ENCODE results near the gene MAPK4. TPM values are rescaled to one million over a fixed set of nuclear protein-coding genes. Genes with fewer than 3 reads are reported as not detected.
"Not testable (repeated sequence)": the region's sequence is repeated elsewhere in the genome, so short reads cannot be mapped to it uniquely, and the experiment has no call there.

The MAPK4 gene
- total and polyA plus RNA-seq, 2 of the 4 experiments (the other 2 are of a cell fraction): not detected

DNA sequence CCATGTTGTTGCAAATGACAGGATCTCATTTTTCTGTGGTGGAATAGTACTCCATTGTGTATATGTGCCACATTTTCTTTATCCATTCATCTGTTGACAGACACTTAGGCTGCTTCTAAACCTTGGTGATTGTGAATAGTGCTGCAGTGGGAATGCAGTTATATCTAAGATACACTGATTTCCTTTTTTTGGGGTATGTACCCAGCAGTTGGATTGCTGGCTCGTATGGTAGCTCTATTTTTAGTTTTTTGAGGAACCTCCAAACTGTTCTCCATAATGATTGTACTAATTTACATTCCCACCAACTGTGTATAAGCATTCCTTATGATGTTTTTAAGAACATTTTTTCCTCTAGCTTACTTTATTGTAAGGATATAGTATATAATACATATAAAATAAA, 8.2 kb upstream of the MAPK4 start:
- H3K18ac ChIP-seq (ENCODE audit: low read depth, low read length); H2BK20ac ChIP-seq (ENCODE audit: low read depth, low read length); H3K4me2 ChIP-seq (ENCODE audit: low read depth, low read length); H4K91ac ChIP-seq (ENCODE audit: insufficient read depth, low read depth, low read length); DNase-seq; H3K4me3 ChIP-seq (ENCODE audit: insufficient read depth, low read depth, low read length); H2AK9ac ChIP-seq (replicated peaks; ENCODE audit: low read depth, low read length, poor library complexity); H3K56ac ChIP-seq (ENCODE audit: extremely low read depth, insufficient read depth, low read length); ATAC-seq (ENCODE audit: low read depth); H3K27me3 ChIP-seq (ENCODE audit: control insufficient read depth, insufficient read depth, low read length); H2BK15ac ChIP-seq (ENCODE audit: low read depth, low read length); in situ Hi-C loops (cut with MboI; ENCODE audit: low sequenced_read_pairs); H2AFZ ChIP-seq (replicated peaks; ENCODE audit: low read length, poor library complexity); H4K5ac ChIP-seq (ENCODE audit: low read depth, low read length); H3K79me1 ChIP-seq (ENCODE audit: low read depth in 1 of 2, low read length in 2 of 2); H3K9me1 ChIP-seq (ENCODE audit: insufficient read depth, low read length); H2AK5ac ChIP-seq (ENCODE audit: low read depth, low read length); CTCF ChIA-PET; H3K27ac ChIP-seq (ENCODE audit: insufficient read depth, low read length); H4K8ac ChIP-seq (ENCODE audit: low read depth in 2 of 2, low read length in 2 of 2); H3K36me3 ChIP-seq (ENCODE audit: control insufficient read depth, insufficient read depth, low read length); H4K20me1 ChIP-seq (ENCODE audit: insufficient read depth, low read length); intact Hi-C loops (cut with micrococcal nuclease); H3K9me3 ChIP-seq (ENCODE audit: control insufficient read depth, insufficient read depth, low read length); H3K4me1 ChIP-seq (ENCODE audit: control insufficient read depth, insufficient read depth, low read length); dilution Hi-C loops (cut with HindIII; ENCODE audit: low sequenced_read_pairs, unreplicated experiment); H3K4ac ChIP-seq (ENCODE audit: low read depth, low read length); H2BK120ac ChIP-seq (ENCODE audit: low read depth, low read length); H2BK5ac ChIP-seq (ENCODE audit: low read depth, low read length, poor library complexity, severe bottlenecking); H3K14ac ChIP-seq (replicated peaks; ENCODE audit: low read depth, low read length); H3K9ac ChIP-seq (ENCODE audit: low read depth, low read length); BruUV-seq (replicated peaks); POLR2A ChIA-PET (ENCODE audit: unreplicated experiment); H3K23ac ChIP-seq (ENCODE audit: low read depth, low read length): not testable (repeated sequence)
- no CpG with 5 or more reads among the region's 1 CpG for WGBS, 2 experiments (ENCODE audit: extremely low coverage in 2 of 2, insufficient read length in 1 of 2)
